HCT116 (cell line): Measurements from ENCODE around the gene ADCY1.

ENCODE experiments used
- CEBPB ChIP-seq: IDR thresholded peaks from 2 replicates; pipeline ENCODE4 v1.6.1; 2012; ENCODE audit warnings: low read depth
- CTCF ChIP-seq, 3 experiments: fragments of 200-600 bp in 1 of 3; sonication (generic) in 1 of 3; IDR thresholded peaks in 2 of 3; conservative IDR thresholded peaks in 1 of 3; 2 replicates each; pipeline ENCODE4 v1.5.1; 2012 to 2017; ENCODE audit warnings: low read depth in 2 of 3, low read length in 2 of 3, antibody characterized with exemption in 1 of 3, borderline replicate concordance in 1 of 3, control low read depth in 1 of 3, mild to moderate bottlenecking in 1 of 3, mixed read lengths in 1 of 3, mixed run types in 1 of 3, moderate library complexity in 1 of 3; ENCODE audit not compliant: insufficient read depth in 1 of 3
- EGR1 ChIP-seq: IDR thresholded peaks from 2 replicates; pipeline ENCODE4 v1.6.1; 2012; ENCODE audit warnings: low read depth
- EZH2 ChIP-seq: fragments of 200-600 bp; sonication (generic); IDR thresholded peaks from 2 replicates; pipeline ENCODE4 v1.6.1; 2017; ENCODE audit warnings: antibody characterized with exemption, mixed run types
- EZH2phosphoT487 ChIP-seq: fragments of 200-600 bp; IDR thresholded peaks from 2 replicates; pipeline ENCODE4 v1.6.1; 2018; ENCODE audit warnings: antibody characterized with exemption, borderline replicate concordance
- MAX ChIP-seq: IDR thresholded peaks from 2 replicates; pipeline ENCODE4 v1.6.1; 2012
- POLR2A ChIP-seq: IDR thresholded peaks from 2 replicates; pipeline ENCODE4 v1.7.0; 2011; ENCODE audit warnings: borderline replicate concordance; ENCODE audit not compliant: insufficient read depth, insufficient read length; ENCODE audit errors: extremely low read depth
- TCF7L2 ChIP-seq: IDR thresholded peaks from 2 replicates; pipeline ENCODE4 v1.7.0; 2011; ENCODE audit warnings: borderline replicate concordance, inconsistent platforms; ENCODE audit not compliant: insufficient read depth, insufficient read length; ENCODE audit errors: extremely low read depth
- ZNF274 ChIP-seq: fragments of 200-500 bp; sonication (Bioruptor generic); IDR thresholded peaks from 2 replicates; pipeline ENCODE4 v1.6.1; 2014; ENCODE audit warnings: mild to moderate bottlenecking, low read depth, low read length, inconsistent platforms

- TF ChIP-seq EZH2 (no peak), CEBPB (no peak), EZH2phosphoT487 (no peak), CTCF (IDR thresholded peaks at IDR 0.05 in 2 of 3, conservative IDR thresholded peaks at IDR 0.05 in 1 of 3; ENCODE audit: borderline replicate concordance in 1 of 3, insufficient read depth in 1 of 3, low read depth in 2 of 3, low read length in 2 of 3) (no peak), MAX (no peak), EGR1 (no peak), POLR2A (no peak), ZNF274 (no peak), TCF7L2 (no peak)
Measured at GRCh38 chr7:45601094-45601493, 26.9 kb downstream of the ADCY1 start.
